HepG2 (cell line): ENCODE results near the gene ACACB. TPM values are rescaled to one million over a fixed set of nuclear protein-coding genes. Genes with fewer than 3 reads are reported as not detected.

Experiments used
- ATF7-NPFF ChIP-seq: sonication (generic); formaldehyde crosslinking; IDR thresholded peaks from 2 replicates; pipeline ENCODE4 v1.8.1; 2023; ENCODE audit warnings: mild to moderate bottlenecking, low read depth, missing genetic modification reagents, moderate library complexity
- CEBPB ChIP-seq: IDR thresholded peaks from 2 replicates; pipeline ENCODE4 v1.6.1; 2011; ENCODE audit warnings: low read depth, low read length, improper control_type of control experiment, borderline replicate concordance
- CREB1 ChIP-seq, 2 experiments: fragments of 450-650 bp in 1 of 2; IDR thresholded peaks; 2 replicates each; pipeline ENCODE4 v1.6.1; 2016 to 2017; ENCODE audit warnings: control low read depth in 1 of 2, mild to moderate bottlenecking in 1 of 2, missing compliant biosample characterization in 1 of 2, missing genetic modification characterization in 1 of 2
- HHEX ChIP-seq: IDR thresholded peaks from 2 replicates; pipeline ENCODE4 v1.6.1; 2016; ENCODE audit warnings: control low read depth
- JUND ChIP-seq: sonication (generic); formaldehyde crosslinking; IDR thresholded peaks from 2 replicates; pipeline ENCODE4 v1.8.0; 2022; ENCODE audit warnings: mild to moderate bottlenecking, missing genetic modification reagents
- KLF13 ChIP-seq: sonication (generic); formaldehyde crosslinking; IDR thresholded peaks from 2 replicates; pipeline ENCODE4 v1.4.0; 2020; ENCODE audit warnings: mild to moderate bottlenecking, missing genetic modification reagents
- KMT2B ChIP-seq: IDR thresholded peaks from 2 replicates; pipeline ENCODE4 v1.6.1; 2016; ENCODE audit warnings: missing genetic modification reagents, missing compliant biosample characterization
- MEF2D ChIP-seq: sonication (generic); formaldehyde crosslinking; IDR thresholded peaks from 2 replicates; pipeline ENCODE4 v1.5.1; 2020; ENCODE audit warnings: mild to moderate bottlenecking, missing genetic modification reagents
- MNT ChIP-seq: fragments of 450-650 bp; IDR thresholded peaks from 2 replicates; pipeline ENCODE4 v1.6.1; 2016
- PAXIP1 ChIP-seq: sonication (generic); formaldehyde crosslinking; conservative IDR thresholded peaks from 2 replicates; pipeline ENCODE4 v1.4.0; 2020; ENCODE audit warnings: mild to moderate bottlenecking, missing genetic modification reagents, moderate library complexity
- RBAK ChIP-seq: sonication (generic); formaldehyde crosslinking; IDR thresholded peaks from 2 replicates; pipeline ENCODE4 v1.5.1; 2020; ENCODE audit warnings: mild to moderate bottlenecking, missing genetic modification reagents
- SIX1 ChIP-seq: sonication (generic); formaldehyde crosslinking; IDR thresholded peaks from 2 replicates; pipeline ENCODE4 v1.4.0; 2020; ENCODE audit warnings: missing genetic modification reagents, borderline replicate concordance
- STAT6 ChIP-seq: sonication (generic); formaldehyde crosslinking; IDR thresholded peaks from 2 replicates; pipeline ENCODE4 v1.4.0; 2020; ENCODE audit warnings: missing genetic modification reagents, mild to moderate bottlenecking, borderline replicate concordance
- THAP8 ChIP-seq: sonication (generic); formaldehyde crosslinking; IDR thresholded peaks from 2 replicates; pipeline ENCODE4 v1.5.1; 2020; ENCODE audit warnings: missing genetic modification reagents, mild to moderate bottlenecking, borderline replicate concordance
- ZBTB3 ChIP-seq: sonication (generic); formaldehyde crosslinking; IDR thresholded peaks from 2 replicates; pipeline ENCODE4 v1.4.0; 2020; ENCODE audit warnings: low read depth, mild to moderate bottlenecking, moderate library complexity, missing genetic modification reagents, borderline replicate concordance
- ZFP41 ChIP-seq: sonication (generic); formaldehyde crosslinking; IDR thresholded peaks from 2 replicates; pipeline ENCODE4 v1.4.0; 2020; ENCODE audit warnings: mild to moderate bottlenecking, missing genetic modification reagents, borderline replicate concordance
- ZNF138 ChIP-seq: sonication (generic); formaldehyde crosslinking; IDR thresholded peaks from 2 replicates; pipeline ENCODE4 v1.5.0; 2020; ENCODE audit warnings: mild to moderate bottlenecking, low read depth, missing genetic modification reagents
- ZNF572 ChIP-seq: sonication (generic); formaldehyde crosslinking; IDR thresholded peaks from 2 replicates; pipeline ENCODE4 v1.5.1; 2020; ENCODE audit warnings: mild to moderate bottlenecking, missing genetic modification reagents
- ZNF589 ChIP-seq: sonication (generic); formaldehyde crosslinking; conservative IDR thresholded peaks from 2 replicates; pipeline ENCODE4 v1.8.0; 2022; ENCODE audit warnings: mild to moderate bottlenecking, moderate library complexity, missing genetic modification reagents
- ZNF703 ChIP-seq: sonication (generic); formaldehyde crosslinking; IDR thresholded peaks from 2 replicates; pipeline ENCODE4 v1.5.1; 2020; ENCODE audit warnings: missing genetic modification reagents, mild to moderate bottlenecking, moderate library complexity, borderline replicate concordance
- ZSCAN25 ChIP-seq: sonication (generic); formaldehyde crosslinking; IDR thresholded peaks from 2 replicates; pipeline ENCODE4 v1.8.0; 2022; ENCODE audit warnings: mild to moderate bottlenecking, missing genetic modification reagents
- polyA plus RNA-seq, 8 experiments: library from polyadenylated mRNA; depleted of rRNA in 3 of 8; stranded (reverse) in 7 of 8; unstranded in 1 of 8; fragments of >200 nt; fragmentation: Illumina TruSeq in 4 of 8; extraction: Trizol in 4 of 8; gene quantifications; 2 replicates each; pipeline versions ENCODE4 v1.2.1 to v1.2.3, GENCODE V29; 2011 to 2016; ENCODE audit warnings: low read depth in 4 of 8, missing spikeins in 1 of 8, mixed read lengths in 1 of 8; ENCODE audit not compliant: insufficient read depth in 1 of 8
- total RNA-seq, 5 experiments: library from RNA; depleted of rRNA; stranded (reverse); fragments of >200 nt; fragmentation: Illumina TruSeq; extraction: Trizol; gene quantifications; 2 replicates each; pipeline ENCODE4 v1.2.3, GENCODE V29; 2016; ENCODE audit warnings: low read depth in 1 of 5

The ACACB gene
- total and polyA plus RNA-seq, 2 of the 13 experiments (the other 11 are each of a cell fraction or from before 2014, with no cell fraction given), result 6.2 to 8.6 TPM

GRCh38 chr12:109110988-109111495 lies 5.3 kb upstream of the ACACB start (continued):
- TF ChIP-seq MNT (no peak), THAP8 (CRISPR knock-in tag) (no peak), CREB1 (IDR thresholded peaks at IDR 0.05) (peak; percentile 61), CREB1 (CRISPR knock-in tag; IDR thresholded peaks at IDR 0.05) (peak; percentile 75), ATF7-NPFF (CRISPR knock-in tag) (peak; percentile 73; the same call in 1 of the 2 replicates), SIX1 (CRISPR knock-in tag) (no peak), ZNF703 (no peak), ZBTB3 (CRISPR knock-in tag) (no peak), HHEX (no peak), STAT6 (CRISPR knock-in tag) (no peak), ZNF589 (no peak), ZNF138 (CRISPR knock-in tag) (no peak), KLF13 (CRISPR knock-in tag) (no peak), ZSCAN25 (CRISPR knock-in tag) (no peak), ZFP41 (CRISPR knock-in tag) (no peak), PAXIP1 (CRISPR knock-in tag) (peak; percentile 65), MEF2D (CRISPR knock-in tag) (peak; percentile 68; the same call in 1 of the 2 replicates), KMT2B (CRISPR knock-in tag) (peak; percentile 57; the same call in 1 of the 2 replicates), RBAK (CRISPR knock-in tag) (no peak), JUND (CRISPR knock-in tag) (no peak), ZNF572 (CRISPR knock-in tag) (peak; percentile 54; the same call in 1 of the 2 replicates), CEBPB (no peak)
